H1 (cell line): ENCODE data around the gene PLEKHM3. TPM values are rescaled to one million over a fixed set of nuclear protein-coding genes. Genes with fewer than 3 reads are reported as not detected.

Source experiments
- CTCF ChIA-PET: fragments of 300-600 bp; sonication (Branson Sonifier 250); formaldehyde crosslinking; loops from one replicate; lab custom pipeline; 2021; ENCODE audit not compliant: partially characterized antibody; lab: Charles Lee
- POLR2A ChIA-PET: fragments of 300-600 bp; sonication (Branson Sonifier 250); formaldehyde crosslinking; loops from one replicate; lab custom pipeline; 2021; ENCODE audit warnings: inconsistent platforms; ENCODE audit not compliant: partially characterized antibody; lab: Charles Lee
- DNase-seq, 2 experiments: peaks; one replicate each; pipeline versions ENCODE4 v3.0.0 to v3.0.0-alpha.2; 2010 to 2022; ENCODE audit warnings: low spot score in 2 of 2, low read depth in 1 of 2, mixed read lengths in 1 of 2
- FAIRE-seq: peaks from 2 replicates; lab custom pipeline; 2011; peaks lifted over from hg19 to GRCh38; lab: Jason Lieb, UNC
- H2AFZ ChIP-seq: 2 replicates; pipeline ENCODE4 v1.8.1; 2012; ENCODE audit warnings: low read length, inconsistent platforms
- H2AK5ac ChIP-seq: 2 replicates; pipeline ENCODE4 v1.6.1; 2013; ENCODE audit warnings: low read depth, low read length
- H2BK120ac ChIP-seq: replicated peaks from 2 replicates; pipeline ENCODE3; 2013; ENCODE audit warnings: low read depth, low read length, inconsistent platforms
- H2BK12ac ChIP-seq: 2 replicates; pipeline ENCODE4 v1.6.1; 2013; ENCODE audit warnings: low read depth, low read length
- H2BK15ac ChIP-seq: 2 replicates; pipeline ENCODE4 v1.6.1; 2013; ENCODE audit warnings: low read length
- H2BK20ac ChIP-seq: 2 replicates; pipeline ENCODE4 v1.6.1; 2013; ENCODE audit warnings: low read length
- H2BK5ac ChIP-seq: 2 replicates; pipeline ENCODE4 v1.6.1; 2013; ENCODE audit warnings: low read depth, low read length
- H3K14ac ChIP-seq: 2 replicates; pipeline ENCODE4 v1.6.1; 2013; ENCODE audit warnings: inconsistent platforms; ENCODE audit not compliant: insufficient read length
- H3K18ac ChIP-seq: 2 replicates; pipeline ENCODE4 v1.6.1; 2013; ENCODE audit warnings: low read length; ENCODE audit errors: extremely low read depth
- H3K23ac ChIP-seq: 2 replicates; pipeline ENCODE4 v1.6.1; 2013; ENCODE audit warnings: inconsistent platforms; ENCODE audit not compliant: insufficient read length
- H3K23me2 ChIP-seq: 2 replicates; pipeline ENCODE4 v1.6.1; 2013; ENCODE audit warnings: low read depth, low read length
- H3K27ac ChIP-seq: 2 replicates; pipeline ENCODE4 v1.6.1; 2011; ENCODE audit warnings: low read depth, low read length, inconsistent platforms
- H3K27me3 ChIP-seq, 4 experiments: replicated peaks in 1 of 4; 1 replicate in 1 of 4; 2 replicates in 3 of 4; pipeline versions ENCODE4 v1.6.1 to v1.8.1; 2011 to 2013; ENCODE audit warnings: low read length in 3 of 4, mild to moderate bottlenecking in 3 of 4, inconsistent platforms in 2 of 4, mixed read lengths in 2 of 4, moderate library complexity in 1 of 4; ENCODE audit not compliant: control insufficient read depth in 3 of 4, insufficient read depth in 3 of 4; ENCODE audit errors: extremely low read depth in 1 of 4
- H3K36me3 ChIP-seq, 4 experiments: 2 replicates each; pipeline versions ENCODE4 v1.6.1 to v1.8.1; 2011 to 2013; ENCODE audit warnings: mild to moderate bottlenecking in 4 of 4, low read length in 3 of 4, moderate library complexity in 2 of 4, control low read depth in 1 of 4, inconsistent platforms in 1 of 4; ENCODE audit not compliant: insufficient read depth in 4 of 4, control insufficient read depth in 2 of 4
- H3K4ac ChIP-seq: replicated peaks from 2 replicates; pipeline ENCODE3; 2013; ENCODE audit warnings: low read length, low read depth, mixed read lengths, inconsistent platforms; ENCODE audit not compliant: insufficient read length
- H3K4me1 ChIP-seq, 4 experiments: replicated peaks in 1 of 4; 1 replicate in 1 of 4; 2 replicates in 3 of 4; pipeline versions ENCODE4 v1.6.1 to v1.8.1; 2011 to 2013; ENCODE audit warnings: low read length in 3 of 4, inconsistent platforms in 2 of 4, mixed read lengths in 1 of 4; ENCODE audit not compliant: insufficient read depth in 4 of 4, control insufficient read depth in 3 of 4
- H3K4me2 ChIP-seq, 2 experiments: 2 replicates each; pipeline versions ENCODE4 v1.6.1 to v1.8.1; 2011 to 2013; ENCODE audit warnings: low read depth in 2 of 2, low read length in 2 of 2, control low read depth in 1 of 2, inconsistent platforms in 1 of 2, mild to moderate bottlenecking in 1 of 2; ENCODE audit not compliant: insufficient read depth in 1 of 2
- H3K4me3 ChIP-seq, 4 experiments: fragments of 200-600, 300-600 bp in 1 of 4; sonication (generic), shearing (Covaris generic), sonication (Bioruptor Twin) in 1 of 4; 2 replicates each; pipeline versions ENCODE4 v1.5.1 to v1.8.1; 2011 to 2016; ENCODE audit warnings: low read length in 4 of 4, low read depth in 3 of 4, control low read depth in 2 of 4, inconsistent platforms in 2 of 4, mild to moderate bottlenecking in 2 of 4, mixed read lengths in 1 of 4, moderate library complexity in 1 of 4; ENCODE audit not compliant: insufficient read depth in 2 of 4; ENCODE audit errors: extremely low read depth in 1 of 4
- H3K56ac ChIP-seq: replicated peaks from 2 replicates; pipeline ENCODE3; 2013; ENCODE audit warnings: low read depth, mild to moderate bottlenecking, mixed read lengths, low read length, inconsistent platforms; ENCODE audit not compliant: insufficient read length
- H3K79me1 ChIP-seq: 2 replicates; pipeline ENCODE4 v1.6.1; 2013; ENCODE audit warnings: low read depth, low read length, control low read depth
- H3K79me2 ChIP-seq, 2 experiments: 2 replicates each; pipeline versions ENCODE4 v1.6.1 to v1.8.1; 2012 to 2013; ENCODE audit warnings: low read length in 2 of 2, mild to moderate bottlenecking in 2 of 2, inconsistent platforms in 1 of 2; ENCODE audit not compliant: insufficient read depth in 2 of 2, control insufficient read depth in 1 of 2
- H3K9ac ChIP-seq, 4 experiments: replicated peaks in 1 of 4; 1 replicate in 1 of 4; 2 replicates in 3 of 4; pipeline versions ENCODE4 v1.6.1 to v1.8.1; 2011 to 2013; ENCODE audit warnings: low read depth in 3 of 4, low read length in 3 of 4, control low read depth in 2 of 4, mild to moderate bottlenecking in 2 of 4, moderate library complexity in 2 of 4, inconsistent platforms in 1 of 4; ENCODE audit errors: extremely low read depth in 1 of 4
- H3K9me3 ChIP-seq, 2 experiments: 2 replicates each; pipeline versions ENCODE4 v1.6.1 to v1.8.1; 2012 to 2013; ENCODE audit warnings: mild to moderate bottlenecking in 2 of 2, moderate library complexity in 2 of 2, control low read depth in 1 of 2, inconsistent platforms in 1 of 2, low read depth in 1 of 2, low read length in 1 of 2, mixed read lengths in 1 of 2; ENCODE audit not compliant: insufficient read depth in 2 of 2
- H4K20me1 ChIP-seq, 2 experiments: replicated peaks in 1 of 2; 2 replicates each; pipeline versions ENCODE3 to v1.8.1; 2011 to 2013; ENCODE audit warnings: inconsistent platforms in 2 of 2, low read length in 2 of 2, mild to moderate bottlenecking in 1 of 2; ENCODE audit not compliant: insufficient read depth in 2 of 2, control insufficient read depth in 1 of 2
- H4K5ac ChIP-seq: 2 replicates; pipeline ENCODE4 v1.6.1; 2013; ENCODE audit warnings: low read length, low read depth, mixed read lengths, inconsistent platforms; ENCODE audit not compliant: insufficient read length
- H4K8ac ChIP-seq: 2 replicates; pipeline ENCODE4 v1.8.0; 2013; ENCODE audit warnings: mild to moderate bottlenecking, moderate library complexity, low read length, inconsistent platforms; ENCODE audit not compliant: insufficient read depth; ENCODE audit errors: extremely low read depth
- H4K91ac ChIP-seq: replicated peaks from 2 replicates; pipeline ENCODE3; 2013; ENCODE audit warnings: low read length, mixed read lengths, inconsistent platforms; ENCODE audit not compliant: insufficient read length
- CEBPB ChIP-seq: IDR thresholded peaks from 2 replicates; pipeline ENCODE4 v1.6.1; 2012; ENCODE audit warnings: low read depth, low read length
- GTF2F1 ChIP-seq: IDR thresholded peaks from 2 replicates; pipeline ENCODE4 v1.6.1; 2012; ENCODE audit warnings: low read depth, low read length, improper control_type of control experiment, borderline replicate concordance
- HDAC2 ChIP-seq, 2 experiments: fragments of 300-600 bp in 1 of 2; sonication (generic) in 1 of 2; IDR thresholded peaks; 2 replicates each; pipeline ENCODE4 v1.6.1; 2011 to 2012; ENCODE audit warnings: low read depth in 2 of 2, low read length in 2 of 2, mild to moderate bottlenecking in 2 of 2, moderate library complexity in 2 of 2, borderline replicate concordance in 1 of 2, inconsistent platforms in 1 of 2
- MAX ChIP-seq: IDR thresholded peaks from 2 replicates; pipeline ENCODE4 v1.6.1; 2012; ENCODE audit warnings: inconsistent platforms
- POLR2A ChIP-seq, 2 experiments: IDR thresholded peaks; 1 replicate in 1 of 2; 2 replicates in 1 of 2; pipeline ENCODE4 v1.6.1; 2011; ENCODE audit warnings: low read depth in 2 of 2, low read length in 2 of 2, mild to moderate bottlenecking in 2 of 2; ENCODE audit errors: control extremely low read depth in 1 of 2
- POU5F1 ChIP-seq: IDR thresholded peaks from 2 replicates; pipeline ENCODE4 v1.6.1; 2011; ENCODE audit warnings: low read depth, mild to moderate bottlenecking, low read length, moderate library complexity
- RBBP5 ChIP-seq: IDR thresholded peaks from 2 replicates; pipeline ENCODE4 v1.7.1; 2012; ENCODE audit warnings: low read depth, mild to moderate bottlenecking, inconsistent platforms, low read length, moderate library complexity, borderline replicate concordance
- RFX5 ChIP-seq: IDR thresholded peaks from 2 replicates; pipeline ENCODE4 v1.6.1; 2011; ENCODE audit warnings: low read depth, low read length, improper control_type of control experiment, borderline replicate concordance
- SAP30 ChIP-seq: fragments of 300-600 bp; sonication (generic); IDR thresholded peaks from 2 replicates; pipeline ENCODE4 v1.7.1; 2012; ENCODE audit warnings: low read length, moderate library complexity, mild to moderate bottlenecking, inconsistent platforms; ENCODE audit not compliant: insufficient read depth, insufficient replicate concordance
- SIRT6 ChIP-seq: IDR thresholded peaks from one replicate; pipeline ENCODE4 v1.7.1; 2012; ENCODE audit warnings: low read length, inconsistent platforms
- SP4 ChIP-seq: IDR thresholded peaks from 2 replicates; pipeline ENCODE4 v1.6.1; 2012; ENCODE audit warnings: low read length, inconsistent platforms
- SUZ12 ChIP-seq: fragments of 200-600 bp; sonication (generic); IDR thresholded peaks from 2 replicates; pipeline ENCODE4 v1.6.1; 2012; ENCODE audit warnings: mild to moderate bottlenecking, inconsistent platforms, low read length, moderate library complexity, mixed read lengths
- TAF7 ChIP-seq: optimal IDR thresholded peaks from 2 replicates; pipeline ENCODE3; 2011; ENCODE audit warnings: low read depth, mild to moderate bottlenecking, inconsistent platforms, low read length, moderate library complexity, borderline replicate concordance
- WGBS, 2 experiments: shearing (Covaris generic) in 1 of 2; methylation state at CpG; one replicate each; pipeline versions ENCODE4 v1.1.6 to v1.1.7; 2013 to 2015; ENCODE audit warnings: low lambda C conversion rate in 2 of 2, mixed read lengths in 2 of 2, inconsistent platforms in 1 of 2, low coverage in 1 of 2, missing lambda C conversion rate in 1 of 2; ENCODE audit not compliant: insufficient replicate concordance in 2 of 2, insufficient coverage in 1 of 2, insufficient read length in 1 of 2; ENCODE audit errors: extremely low coverage in 1 of 2, missing lambda C conversion rate in 1 of 2; 5-methylcytosine and 5-hydroxymethylcytosine counted together
- polyA plus RNA-seq, 7 experiments: library from polyadenylated mRNA; depleted of rRNA in 3 of 7; stranded (reverse) in 5 of 7; unstranded in 2 of 7; fragments of >200 nt in 5 of 7; fragments of 200-250 nt in 2 of 7; gene quantifications; 1 replicate in 5 of 7; 2 replicates in 1 of 7; 4 replicates in 1 of 7; pipeline versions ENCODE4 v1.2.1 to v1.2.3, GENCODE V29; 2011 to 2013; ENCODE audit warnings: missing spikeins in 2 of 7, mixed read lengths in 2 of 7
- total RNA-seq: library from RNA; stranded (reverse); fragmentation: NEBNext Ultra II Directional; extraction: Animal tissue kit (Norgen Biotek cat#: 25700); gene quantifications from 2 replicates; pipeline ENCODE4 v1.2.1, GENCODE V29; 2021
- TF ChIP-seq, protein P1 (sequence below): IDR thresholded peaks from 2 replicates; pipeline ENCODE4 v1.6.1; 2011; ENCODE audit warnings: low read length, improper control_type of control experiment

Gene PLEKHM3
- total and polyA plus RNA-seq, 2 of the 8 experiments (the other 6 are each of a cell fraction or from before 2014, with no cell fraction given): 2.3 to 5.8 TPM

GRCh38 chr2:207944334-207944733 lies 81.0 kb downstream of the PLEKHM3 start:
- H3K18ac ChIP-seq: no peak overlapping the region
- H4K8ac ChIP-seq: no peak overlapping the region
- H3K27me3 ChIP-seq: no peaks in the 10 kb centered on the region
- H2AK5ac ChIP-seq: no peak overlapping the region
- no peak overlapping the region for H3K4me2 ChIP-seq
- H3K23ac ChIP-seq: no peak overlapping the region
- ChIA-PET POLR2A (no interaction called here), CTCF (interaction anchor here (1.0 to 1.7 kb wide), 4 partner anchors 10 to 96 kb away, joined by 3 to 5 read pairs (median 4); no protein-coding TSS in a partner anchor)
- no peak for FAIRE-seq
- no peaks in the 10 kb centered on the region for H3K36me3 ChIP-seq
- no peak for DNase-seq
- no peak overlapping the region for H2BK5ac ChIP-seq
- H3K14ac ChIP-seq: no peak overlapping the region
- H3K23me2 ChIP-seq: no peaks in the 10 kb centered on the region
- no peak overlapping the region for H4K91ac ChIP-seq
- H4K20me1 ChIP-seq: no peaks in the 10 kb centered on the region
- H2BK15ac ChIP-seq: no peak overlapping the region
- H2BK20ac ChIP-seq: no peak overlapping the region
- H3K4ac ChIP-seq: no peak overlapping the region
- no peaks in the 10 kb centered on the region for H3K79me1 ChIP-seq
- no peak overlapping the region for H3K9ac ChIP-seq
- no peaks in the 10 kb centered on the region for H3K79me2 ChIP-seq
- WGBS, 2 experiments: 92% methylated on average over 6 of the region's 6 CpGs; no CpG with 5 or more reads in 1 of the 2 experiments
- H2AFZ ChIP-seq: no peak overlapping the region
- no peak overlapping the region for H2BK12ac ChIP-seq
- H3K56ac ChIP-seq: no peak overlapping the region
- H3K4me3 ChIP-seq: no peak overlapping the region
- H4K5ac ChIP-seq: no peak overlapping the region
- no peak overlapping the region for H3K27ac ChIP-seq
- no peaks in the 10 kb centered on the region for H3K9me3 ChIP-seq
- no peak overlapping the region for H2BK120ac ChIP-seq
- H3K4me1 ChIP-seq: peaks cover 0 to 10% (median 1%) of the 10 kb centered on the region in 4 experiments; a peak in 3 of 7 replicates
- TF ChIP-seq SIRT6 (no peak), CEBPB (no peak), TAF7 (no peak), SUZ12 (no peak), POU5F1 (no peak), POLR2A (IDR thresholded peaks at IDR 0.05; ENCODE audit: control extremely low read depth in 1 of 2, low read depth in 2 of 2, low read length in 2 of 2) (no peak), SP4 (no peak), HDAC2 (IDR thresholded peaks at IDR 0.05; ENCODE audit: borderline replicate concordance in 1 of 2, low read depth in 2 of 2, low read length in 2 of 2) (no peak), RFX5 (no peak), RBBP5 (no peak), GTF2F1 (no peak), SAP30 (no peak), MAX (no peak)
- TF ChIP-seq, protein P1, sequence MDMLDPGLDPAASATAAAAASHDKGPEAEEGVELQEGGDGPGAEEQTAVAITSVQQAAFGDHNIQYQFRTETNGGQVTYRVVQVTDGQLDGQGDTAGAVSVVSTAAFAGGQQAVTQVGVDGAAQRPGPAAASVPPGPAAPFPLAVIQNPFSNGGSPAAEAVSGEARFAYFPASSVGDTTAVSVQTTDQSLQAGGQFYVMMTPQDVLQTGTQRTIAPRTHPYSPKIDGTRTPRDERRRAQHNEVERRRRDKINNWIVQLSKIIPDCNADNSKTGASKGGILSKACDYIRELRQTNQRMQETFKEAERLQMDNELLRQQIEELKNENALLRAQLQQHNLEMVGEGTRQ: no peak
